Transverse colon (tissue), 3 donors: Measurements from ENCODE around the gene GLI3.

Experiments used
- POLR2A ChIP-seq: fragments of 450-650 bp; IDR thresholded peaks from one replicate; pipeline ENCODE4 v1.6.1; 2016; ENCODE audit warnings: antibody characterized with exemption, mild to moderate bottlenecking, moderate library complexity
- TF ChIP-seq, protein P1 (sequence below), 5 experiments: fragments of 200-600 bp in 3 of 5; fragments of 450-650 bp in 2 of 5; sonication (generic) in 3 of 5; IDR thresholded peaks; 1 replicate in 2 of 5; 2 replicates in 3 of 5; pipeline ENCODE4 v1.5.1; 2016 to 2017; ENCODE audit warnings: antibody characterized with exemption in 5 of 5, inconsistent platforms in 3 of 5, mild to moderate bottlenecking in 2 of 5, moderate library complexity in 1 of 5

DNA sequence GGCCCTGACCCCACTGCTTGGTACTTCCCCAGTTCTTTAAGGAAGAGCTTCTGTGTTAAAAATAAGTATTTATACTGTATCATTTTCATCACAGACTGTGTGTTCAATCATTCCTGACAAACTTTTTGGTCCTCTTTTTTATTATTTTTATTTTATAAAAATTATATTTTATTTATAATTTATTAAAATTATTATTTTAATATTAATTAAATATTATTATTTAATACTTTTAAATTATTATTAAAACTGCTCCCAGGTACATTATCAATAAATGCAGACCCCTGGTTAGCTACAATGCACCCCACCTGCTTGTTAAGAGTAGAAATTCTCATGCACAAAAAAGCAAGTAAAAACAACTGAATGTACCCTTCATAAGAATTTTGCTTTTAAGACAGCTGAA is 172.0 kb downstream of the GLI3 start:
- TF ChIP-seq, protein P1, sequence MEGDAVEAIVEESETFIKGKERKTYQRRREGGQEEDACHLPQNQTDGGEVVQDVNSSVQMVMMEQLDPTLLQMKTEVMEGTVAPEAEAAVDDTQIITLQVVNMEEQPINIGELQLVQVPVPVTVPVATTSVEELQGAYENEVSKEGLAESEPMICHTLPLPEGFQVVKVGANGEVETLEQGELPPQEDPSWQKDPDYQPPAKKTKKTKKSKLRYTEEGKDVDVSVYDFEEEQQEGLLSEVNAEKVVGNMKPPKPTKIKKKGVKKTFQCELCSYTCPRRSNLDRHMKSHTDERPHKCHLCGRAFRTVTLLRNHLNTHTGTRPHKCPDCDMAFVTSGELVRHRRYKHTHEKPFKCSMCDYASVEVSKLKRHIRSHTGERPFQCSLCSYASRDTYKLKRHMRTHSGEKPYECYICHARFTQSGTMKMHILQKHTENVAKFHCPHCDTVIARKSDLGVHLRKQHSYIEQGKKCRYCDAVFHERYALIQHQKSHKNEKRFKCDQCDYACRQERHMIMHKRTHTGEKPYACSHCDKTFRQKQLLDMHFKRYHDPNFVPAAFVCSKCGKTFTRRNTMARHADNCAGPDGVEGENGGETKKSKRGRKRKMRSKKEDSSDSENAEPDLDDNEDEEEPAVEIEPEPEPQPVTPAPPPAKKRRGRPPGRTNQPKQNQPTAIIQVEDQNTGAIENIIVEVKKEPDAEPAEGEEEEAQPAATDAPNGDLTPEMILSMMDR (IDR thresholded peaks at IDR 0.05), result no peak
- TF ChIP-seq POLR2A, result no peak
